HG03060 (cell line): ENCODE measurements around the gene CCR5AS.
"Not testable (repeated sequence)": the region's sequence is repeated elsewhere in the genome, so short reads cannot be mapped to it uniquely, and the experiment has no call there.

ENCODE experiments used
- ATAC-seq: cut with Tn5 transposase; IDR thresholded peaks from one replicate; pipeline ENCODE4 v1.9.1; 2021; ENCODE audit warnings: low read depth, moderate number of reproducible peaks; ENCODE audit not compliant: unreplicated experiment

Gene CCR5AS

DNA sequence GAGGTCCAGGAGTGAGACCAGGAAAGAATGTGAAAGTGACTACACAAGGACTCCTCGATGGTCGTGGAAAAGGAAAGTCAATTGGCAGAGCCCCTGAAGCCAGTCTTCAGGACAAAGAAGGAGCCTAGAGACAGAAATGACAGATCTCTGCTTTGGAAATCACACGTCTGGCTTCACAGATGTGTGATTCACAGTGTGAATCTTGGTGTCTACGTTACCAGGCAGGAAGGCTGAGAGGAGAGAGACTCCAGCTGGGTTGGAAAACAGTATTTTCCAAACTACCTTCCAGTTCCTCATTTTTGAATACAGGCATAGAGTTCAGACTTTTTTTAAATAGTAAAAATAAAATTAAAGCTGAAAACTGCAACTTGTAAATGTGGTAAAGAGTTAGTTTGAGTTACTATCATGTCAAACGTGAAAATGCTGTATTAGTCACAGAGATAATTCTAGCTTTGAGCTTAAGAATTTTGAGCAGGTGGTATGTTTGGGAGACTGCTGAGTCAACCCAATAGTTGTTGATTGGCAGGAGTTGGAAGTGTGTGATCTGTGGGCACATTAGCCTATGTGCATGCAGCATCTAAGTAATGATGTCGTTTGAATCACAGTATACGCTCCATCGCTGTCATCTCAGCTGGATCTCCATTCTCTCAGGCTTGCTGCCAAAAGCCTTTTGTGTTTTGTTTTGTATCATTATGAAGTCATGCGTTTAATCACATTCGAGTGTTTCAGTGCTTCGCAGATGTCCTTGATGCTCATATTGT, 47.0 kb downstream of the CCR5AS start:
- peak; percentile 44 for ATAC-seq

GRCh38 chr3:46358466-46358865, 48.4 kb downstream of the CCR5AS start:
- ATAC-seq, result no peak

- no peak for ATAC-seq
These were observed 50.0 kb downstream of the CCR5AS start for GRCh38 chr3:46356909-46357308.

DNA sequence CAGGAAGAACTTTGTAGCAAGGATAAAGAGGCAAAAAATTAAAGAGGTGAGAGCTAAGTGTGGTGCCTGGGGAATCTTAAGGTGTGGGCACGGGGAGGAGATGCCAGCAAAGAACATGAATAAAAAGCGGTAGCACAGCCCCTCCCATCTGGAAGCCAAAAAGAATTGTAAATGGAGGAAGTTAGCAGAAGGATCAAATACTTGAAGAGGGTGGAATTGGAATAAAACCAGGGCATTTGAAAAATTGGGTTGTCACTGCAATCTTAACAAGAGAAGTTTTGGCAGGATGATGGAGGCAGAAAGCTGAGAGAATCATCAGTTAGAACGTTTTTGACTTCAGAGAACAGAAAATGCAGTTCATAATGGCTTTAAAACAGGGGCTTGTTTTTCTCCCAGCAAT, 50.6 kb downstream of the CCR5AS start:
- no peak for ATAC-seq

DNA sequence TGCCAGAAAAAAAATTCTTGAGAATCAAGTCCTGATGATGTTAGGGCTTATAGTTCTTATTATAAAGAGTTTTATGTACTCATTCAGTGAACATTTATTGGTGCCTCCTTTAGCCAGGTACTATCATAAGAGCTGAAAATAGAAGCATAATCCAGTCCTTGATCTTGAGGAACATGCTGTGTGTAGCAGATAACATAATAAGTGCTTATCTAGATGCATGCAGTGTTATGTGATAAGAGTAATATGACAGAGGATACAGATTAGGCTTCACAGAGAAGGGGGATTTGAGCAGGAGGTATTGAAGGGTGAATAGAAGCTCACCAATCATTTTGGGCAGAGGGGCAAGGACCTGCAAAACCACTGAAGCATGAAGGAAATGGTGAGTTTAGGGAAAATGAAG, 51.9 kb downstream of the CCR5AS start:
- no peak for ATAC-seq

- no peak for ATAC-seq
These were observed 52.4 kb downstream of the CCR5AS start for GRCh38 chr3:46354478-46354877.

GRCh38 chr3:46353647-46354410, 53.0 kb downstream of the CCR5AS start, which contains the start of gene CCR2:
TSS of gene CCR2 (plus strand) at chr3:46354111. CDS start at chr3:46357528, 3,417 bp downstream.
- ATAC-seq, result no peak

DNA sequence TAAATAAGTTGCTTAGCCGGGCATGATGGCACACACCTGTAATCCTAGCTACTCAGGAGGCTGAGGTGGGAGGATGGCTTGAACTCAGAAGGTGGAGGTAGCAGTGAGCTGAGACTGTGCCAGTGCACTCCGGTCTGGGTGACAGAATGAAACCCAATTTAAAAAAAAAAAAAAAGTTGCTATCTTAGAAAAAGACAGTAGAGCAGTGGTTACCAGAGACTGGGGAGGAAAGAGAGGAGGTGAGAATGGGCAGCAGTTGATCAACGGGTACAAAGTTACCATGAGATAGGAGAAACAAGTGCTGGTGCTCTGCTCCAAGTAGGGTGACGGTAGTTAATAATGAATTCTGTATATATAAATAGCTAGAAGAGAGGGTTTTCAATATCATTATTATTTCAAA, 53.8 kb downstream of the CCR5AS start:
- no peak for ATAC-seq

- no peak for ATAC-seq
These were observed 55.2 kb downstream of the CCR5AS start for GRCh38 chr3:46351646-46352045.

- no peak for ATAC-seq
These were observed 56.7 kb downstream of the CCR5AS start for GRCh38 chr3:46350262-46350565.

DNA sequence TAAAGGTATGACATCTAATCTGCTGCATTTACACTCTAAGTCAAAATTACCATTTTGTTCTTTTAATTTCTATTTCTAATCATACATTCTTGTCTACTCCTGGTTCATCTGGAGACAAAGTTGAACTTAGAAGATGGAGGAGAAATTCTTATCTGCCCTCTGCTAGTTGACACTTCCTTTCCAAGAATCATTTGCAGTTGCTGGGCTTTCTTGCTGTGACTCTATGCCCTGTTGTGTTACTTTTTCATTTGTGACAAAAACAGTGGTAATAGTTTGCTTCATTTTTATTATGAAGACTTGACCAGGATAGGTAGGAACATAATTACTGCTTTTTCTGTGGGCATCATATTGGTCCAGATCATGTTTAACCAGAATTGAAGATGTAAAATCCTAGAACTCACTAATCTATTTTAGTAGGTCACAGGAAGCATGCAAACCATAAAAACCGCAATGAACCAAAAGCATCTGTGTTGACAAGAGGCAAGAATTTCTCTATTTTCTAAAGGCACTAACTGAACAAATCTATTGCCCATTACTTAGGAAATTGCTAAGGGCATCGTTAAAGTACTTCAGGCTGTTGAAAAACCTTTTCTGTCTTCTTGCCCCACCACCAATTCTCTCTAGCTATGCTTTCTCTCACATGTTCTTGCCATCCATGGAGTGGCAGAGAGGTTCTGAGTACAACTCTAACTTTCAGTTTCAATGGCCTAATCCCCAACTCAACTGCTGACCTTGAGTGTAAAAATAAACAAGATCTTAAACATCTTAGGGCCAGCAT, 57.2 kb downstream of the CCR5AS start:
- no peak for ATAC-seq

- ATAC-seq, result no peak
These were observed 57.9 kb downstream of the CCR5AS start for GRCh38 chr3:46348823-46349482.

DNA sequence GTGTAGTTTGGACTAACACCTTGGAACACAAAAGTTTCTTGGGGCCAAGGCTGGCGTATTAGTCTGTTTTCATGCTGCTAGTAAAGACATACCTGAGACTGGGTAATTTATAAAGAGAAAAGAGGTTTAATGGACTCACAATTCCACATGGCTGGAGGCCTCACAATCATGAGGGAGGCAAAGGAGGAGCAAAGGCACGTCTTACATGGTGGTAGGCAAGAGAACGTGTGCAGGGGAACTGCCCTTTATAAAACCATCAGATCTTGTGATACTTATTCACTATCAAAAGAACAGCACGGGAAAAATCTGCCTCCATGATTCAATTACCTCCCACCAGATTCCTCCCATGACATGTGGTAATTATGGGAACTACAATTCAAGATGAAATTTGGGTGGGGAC, 62.4 kb downstream of the CCR5AS start:
- no peak for ATAC-seq

GRCh38 chr3:46338840-46339239, 68.0 kb downstream of the CCR5AS start:
- ATAC-seq, result no peak

DNA sequence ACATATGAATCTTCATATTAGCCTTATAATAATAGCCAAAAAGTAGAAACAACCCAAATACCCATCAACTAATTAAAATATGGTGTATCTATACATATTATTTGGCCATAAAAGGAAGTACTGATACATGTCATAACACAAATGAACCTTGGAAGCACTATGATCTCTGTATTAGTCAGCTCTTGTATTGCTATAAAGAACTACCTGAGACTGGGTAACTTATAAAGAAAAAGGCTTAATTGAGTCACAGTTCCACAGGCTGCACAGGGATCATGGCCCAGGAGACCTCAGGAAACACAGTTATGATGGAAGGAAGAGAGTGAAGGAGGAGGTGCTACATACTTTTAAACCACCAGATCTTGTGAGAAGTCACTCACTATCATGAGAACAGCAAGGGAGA, 69.0 kb downstream of the CCR5AS start:
- ATAC-seq, result no peak

DNA sequence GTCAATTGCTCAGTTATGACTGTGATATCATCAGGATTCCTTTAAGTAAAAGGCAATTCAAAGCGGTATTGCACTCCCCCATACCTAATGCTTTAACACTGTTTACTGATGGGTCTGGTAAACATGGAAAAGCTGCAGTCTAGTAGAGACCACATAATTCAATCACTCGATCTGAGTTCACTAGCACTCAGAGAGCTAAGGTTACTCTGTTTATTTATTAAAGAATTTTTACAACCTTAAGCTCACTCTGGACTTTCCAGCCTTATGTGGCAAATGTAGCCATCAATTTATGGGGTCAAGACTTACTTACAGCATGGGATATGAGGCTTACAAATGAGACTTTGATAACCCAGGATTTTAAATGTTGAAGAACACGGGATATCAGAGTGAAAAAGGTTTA, 71.3 kb downstream of the CCR5AS start:
- ATAC-seq, result no peak

GRCh38 chr3:46334741-46335478, 72.0 kb downstream of the CCR5AS start:
- no peak for ATAC-seq

DNA sequence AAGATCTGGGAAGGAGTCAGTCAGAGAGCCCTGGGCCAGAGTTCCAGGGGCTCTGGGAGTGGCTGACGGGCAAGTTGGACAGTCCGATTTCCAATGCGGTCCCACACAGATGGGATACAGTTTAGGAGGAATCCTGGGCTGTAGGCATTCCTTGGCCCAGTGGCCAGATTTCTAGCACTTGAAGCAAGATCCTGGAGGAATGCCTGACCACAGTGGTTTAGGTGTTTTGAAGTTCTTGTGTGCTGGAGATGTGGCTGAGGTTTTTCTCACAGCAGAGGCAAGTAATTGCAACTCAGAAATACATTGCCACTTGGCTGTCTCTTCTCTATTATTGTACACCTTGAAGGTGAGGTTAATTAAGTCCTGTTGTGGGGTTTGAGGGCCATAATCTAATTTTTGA, 76.2 kb downstream of the CCR5AS start:
- ATAC-seq, result not testable (repeated sequence)

- ATAC-seq, result no peak
These were observed 81.1 kb downstream of the CCR5AS start for GRCh38 chr3:46325645-46326300.

GRCh38 chr3:46324036-46324435, 82.8 kb downstream of the CCR5AS start:
- ATAC-seq, result no peak
